Subcutaneous adipose tissue (tissue), 4 donors: ENCODE measurements around the gene AURKAIP1. TPM values are rescaled to one million over a fixed set of nuclear protein-coding genes. Genes with fewer than 3 reads are reported as not detected.

Experiments used
- CTCF ChIP-seq: fragments of 450-650 bp; IDR thresholded peaks from one replicate; pipeline ENCODE4 v1.5.1; 2016; ENCODE audit warnings: low read depth, mild to moderate bottlenecking, control low read depth, antibody characterized with exemption, moderate library complexity
- total RNA-seq, 4 donors: library from RNA; depleted of rRNA; stranded (reverse); fragments of >200 nt; gene quantifications; one replicate each; pipeline ENCODE4 v1.1.0, GENCODE V29; 2016

The AURKAIP1 gene
- total RNA-seq, 4 donors from 2014 or later: 53.6 to 153 (median 83.5) TPM

GRCh38 chr1:1347663-1348419, 27.2 kb downstream of the AURKAIP1 start:
- TF ChIP-seq CTCF: no peak

- TF ChIP-seq CTCF: no peak
Observed at GRCh38 chr1:1347026-1347595, 27.9 kb downstream of the AURKAIP1 start.

DNA sequence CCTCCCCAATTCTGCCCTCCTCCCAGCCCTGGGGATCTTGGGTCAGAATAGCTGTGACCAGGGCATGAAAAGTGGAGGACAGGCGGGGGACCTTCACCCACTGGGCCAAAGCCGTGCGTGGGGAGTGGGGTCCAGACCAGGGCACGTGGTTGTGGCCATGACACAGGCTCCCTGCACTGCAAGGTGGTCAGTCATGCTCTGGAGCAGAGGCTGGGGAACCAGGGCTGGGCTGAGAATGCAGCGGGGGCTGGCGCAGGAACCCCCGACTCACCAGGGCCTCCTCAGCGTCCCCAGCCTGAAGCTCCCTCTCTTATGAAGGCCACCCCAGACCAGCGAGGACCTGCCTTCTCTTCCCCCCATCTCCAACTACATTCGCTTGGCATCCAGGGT, 28.5 kb downstream of the AURKAIP1 start:
- TF ChIP-seq CTCF: no peak

DNA sequence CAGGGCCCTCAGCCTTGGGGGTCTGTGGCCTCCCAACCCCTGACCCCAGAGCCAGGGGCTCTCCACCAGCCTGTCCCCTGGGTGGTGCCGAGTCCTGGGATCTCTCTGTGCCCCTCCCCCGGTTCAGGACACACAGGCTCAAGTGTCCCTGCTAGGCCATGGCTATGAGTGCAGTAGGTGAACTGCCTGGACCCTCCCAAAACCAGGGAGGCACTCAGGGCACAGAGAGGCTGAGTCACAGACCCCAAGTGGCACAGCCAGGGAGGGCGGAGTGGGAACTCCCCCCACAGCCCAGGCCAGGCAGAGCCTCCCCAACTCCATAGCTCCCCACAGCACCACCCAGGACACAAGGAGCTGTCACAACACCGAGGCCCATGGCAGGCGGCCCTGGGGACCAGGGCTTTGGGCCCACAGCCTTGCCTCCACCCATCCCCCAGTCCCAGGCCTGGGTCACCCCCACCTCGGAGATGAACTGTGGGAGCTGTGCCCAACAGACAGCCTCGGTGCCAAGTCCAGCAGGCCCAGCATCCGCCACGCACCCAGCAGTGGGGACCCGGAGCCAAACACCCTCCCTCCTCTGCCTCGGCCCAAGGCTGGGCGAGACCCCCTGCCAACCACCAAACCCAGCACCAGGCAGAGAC, 29.0 kb downstream of the AURKAIP1 start:
- no peak for TF ChIP-seq CTCF

GRCh38 chr1:1345384-1345783, 29.6 kb downstream of the AURKAIP1 start:
- TF ChIP-seq CTCF: no peak

DNA sequence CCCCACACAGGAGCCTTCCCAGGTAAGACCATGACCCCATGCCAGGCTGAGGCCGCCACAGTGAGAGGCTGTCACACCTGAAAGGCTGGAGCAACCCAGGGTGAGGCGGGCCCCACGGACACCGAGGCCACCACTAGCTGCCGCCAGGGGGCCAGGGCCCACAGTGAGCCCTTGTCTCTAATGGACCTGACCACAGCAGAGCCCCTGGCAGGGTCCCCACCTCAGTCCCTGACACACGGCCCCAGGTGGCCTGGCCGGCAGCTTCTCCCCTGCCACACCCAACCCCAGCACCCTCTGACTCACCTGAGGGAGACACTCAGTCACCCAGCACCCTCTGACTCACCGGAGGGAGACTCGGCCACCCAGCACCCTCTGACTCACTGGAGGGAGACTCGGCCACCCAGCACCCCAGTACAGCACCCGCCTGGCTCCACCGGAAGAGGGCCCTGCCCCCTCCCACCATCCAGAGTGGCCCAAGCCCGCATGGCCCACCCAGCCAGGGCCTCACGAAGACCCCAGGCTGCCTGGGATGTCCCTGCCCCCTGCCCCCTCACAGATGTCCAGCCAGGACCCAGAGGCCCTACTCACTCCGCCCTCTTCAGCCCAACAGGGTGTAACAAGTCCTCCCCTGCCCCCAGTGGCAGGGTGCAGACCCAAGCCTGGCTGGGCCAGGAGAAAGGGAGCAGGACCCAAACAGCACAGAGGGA, 30.2 kb downstream of the AURKAIP1 start:
- no peak for TF ChIP-seq CTCF
